C4-2B (cell line): ENCODE data around the gene DUSP2.

Source experiments
- H3K27ac ChIP-seq: fragments of 450-650 bp; 2 replicates; pipeline ENCODE4 v1.5.1; 2017
- CTCF ChIP-seq: fragments of 450-650 bp; conservative IDR thresholded peaks from 2 replicates; pipeline ENCODE4 v1.5.1; 2017; ENCODE audit warnings: mild to moderate bottlenecking
- ZFX ChIP-seq: fragments of 450-650 bp; IDR thresholded peaks from 2 replicates; pipeline ENCODE4 v1.6.1; 2017

DUSP2 gene

GRCh38 chr2:96145036-96145847, at the start of gene DUSP2:
DUSP2 (minus strand) TSS chr2:96145440; CDS start chr2:96145354, 86 bp downstream.
- TF ChIP-seq ZFX (peak; percentile 80), CTCF (no peak)
- H3K27ac ChIP-seq, result peak within 1 kb of the TSS; percentile 96

- H3K27ac ChIP-seq, result no peak overlapping the region
- TF ChIP-seq CTCF, result no peak
- no peak for TF ChIP-seq ZFX
Measured at GRCh38 chr2:96191937-96192670, 46.9 kb upstream of the DUSP2 start.

- TF ChIP-seq ZFX, result no peak
- no peak for TF ChIP-seq CTCF
- no peak overlapping the region for H3K27ac ChIP-seq
Measured at GRCh38 chr2:96188821-96189526, 43.7 kb upstream of the DUSP2 start.

- TF ChIP-seq ZFX (no peak), CTCF (no peak)
- no peak overlapping the region for H3K27ac ChIP-seq
Measured at GRCh38 chr2:96186562-96186961, 41.3 kb upstream of the DUSP2 start.

- H3K27ac ChIP-seq, result no peak overlapping the region
- no peak for TF ChIP-seq ZFX
Measured at GRCh38 chr2:96185516-96185915, 40.3 kb upstream of the DUSP2 start.

- TF ChIP-seq CTCF (no peak), ZFX (no peak)
Measured at GRCh38 chr2:96184989-96185388, 39.7 kb upstream of the DUSP2 start.

GRCh38 chr2:96184188-96184587, 38.9 kb upstream of the DUSP2 start:
- H3K27ac ChIP-seq, result no peak overlapping the region
- no peak for TF ChIP-seq CTCF
- TF ChIP-seq ZFX, result no peak

More at GRCh38 chr2:96184989-96185388, 39.7 kb upstream of the DUSP2 start:
- H3K27ac ChIP-seq, result no peak overlapping the region
